ENCODE data around the gene ABCB11.

GRCh38 chr2:168890006-168890782, 140.9 kb downstream of the ABCB11 start, which contains the start of gene SPC25:
- TF ChIP-seq CTCF (IDR thresholded peaks at IDR 0.05; ENCODE audit: insufficient read depth, low read length) = no peak
- TF ChIP-seq POLR2AphosphoS5 (IDR thresholded peaks at IDR 0.05; ENCODE audit: low read depth) = peak; percentile 47; the same call in 1 of the 2 replicates
- TF ChIP-seq REST (IDR thresholded peaks at IDR 0.05; ENCODE audit: insufficient replicate concordance, low read depth) = no peak
- peak; percentile 42; the same call in 1 of the 2 replicates for TF ChIP-seq GABPA (IDR thresholded peaks at IDR 0.05; ENCODE audit: low read depth)
